ENCODE data around the gene LRRK2. TPM values are rescaled to one million over a fixed set of nuclear protein-coding genes. Genes with fewer than 3 reads are reported as not detected.

Gene LRRK2
- total and polyA plus RNA-seq, 2 donors from 2014 or later = 8.6 to 110 TPM

GRCh38 chr12:40286583-40286982 lies 61.8 kb downstream of the LRRK2 start:
- H3K27ac ChIP-seq (ENCODE audit: low read depth in 2 of 2, low read length in 2 of 2) = no peak overlapping the region
- H3K4me1 ChIP-seq (ENCODE audit: control insufficient read depth in 2 of 3, insufficient read depth in 2 of 3, low read depth in 1 of 3, low read length in 3 of 3) = no peaks in the 10 kb centered on the region
- peaks cover 0 to 3% (median 0%) of the 10 kb centered on the region in 3 donors for H3K9me3 ChIP-seq (ENCODE audit: control insufficient read depth in 2 of 3, insufficient read depth in 1 of 3, low read length in 3 of 3)
- FAIRE-seq (no peak), DNase-seq (no peak)
- H3K4me3 ChIP-seq (ENCODE audit: low read length in 3 of 3) = no peak overlapping the region
- no peak overlapping the region for H3K9ac ChIP-seq (ENCODE audit: low read length in 3 of 3)
- no peaks in the 10 kb centered on the region for H3K27me3 ChIP-seq (ENCODE audit: control insufficient read depth, insufficient read depth, low read length)
- H3K36me3 ChIP-seq (ENCODE audit: control insufficient read depth in 2 of 3, insufficient read depth in 3 of 3, low read length in 3 of 3) = peaks cover 0 to 9% (median 4%) of the 10 kb centered on the region in 3 donors
- no peak for TF ChIP-seq CTCF (IDR thresholded peaks at IDR 0.05; ENCODE audit: borderline replicate concordance, extremely low read depth, insufficient read depth)
- intact Hi-C loops (cut with DNase I) = no loop called here

- no peak for FAIRE-seq
- intact Hi-C loops (cut with DNase I) = no loop called here
Measured at GRCh38 chr12:40287369-40287975, 62.7 kb downstream of the LRRK2 start.

GRCh38 chr12:40292788-40293429 lies 68.1 kb downstream of the LRRK2 start:
- Histone ChIP-seq H3K9me3 (ENCODE audit: control insufficient read depth in 2 of 3, insufficient read depth in 1 of 3, low read length in 3 of 3) (peaks cover 0 to 3% (median 0%) of the 10 kb centered on the region in 3 donors), H3K27ac (ENCODE audit: low read depth in 2 of 2, low read length in 2 of 2) (no peak overlapping the region), H3K36me3 (ENCODE audit: control insufficient read depth in 2 of 3, insufficient read depth in 3 of 3, low read length in 3 of 3) (peaks cover 0 to 18% (median 7%) of the 10 kb centered on the region in 3 donors), H3K4me3 (ENCODE audit: low read length in 3 of 3) (no peak overlapping the region), H3K4me1 (ENCODE audit: control insufficient read depth in 2 of 3, insufficient read depth in 2 of 3, low read depth in 1 of 3, low read length in 3 of 3) (no peaks in the 10 kb centered on the region), H3K27me3 (ENCODE audit: control insufficient read depth, insufficient read depth, low read length) (no peaks in the 10 kb centered on the region), H3K9ac (ENCODE audit: low read length in 3 of 3) (no peak overlapping the region)
- FAIRE-seq = no peak
- no peak for TF ChIP-seq CTCF (IDR thresholded peaks at IDR 0.05; ENCODE audit: borderline replicate concordance, extremely low read depth, insufficient read depth)
- DNase-seq = no peak
- intact Hi-C loops (cut with DNase I) = no loop called here

More at GRCh38 chr12:40287369-40287975, 62.7 kb downstream of the LRRK2 start:
- Histone ChIP-seq H3K9ac (ENCODE audit: low read length in 3 of 3) (no peak overlapping the region), H3K4me1 (ENCODE audit: control insufficient read depth in 2 of 3, insufficient read depth in 2 of 3, low read depth in 1 of 3, low read length in 3 of 3) (no peaks in the 10 kb centered on the region), H3K4me3 (ENCODE audit: low read length in 3 of 3) (no peak overlapping the region), H3K27me3 (ENCODE audit: control insufficient read depth, insufficient read depth, low read length) (no peaks in the 10 kb centered on the region), H3K36me3 (ENCODE audit: control insufficient read depth in 2 of 3, insufficient read depth in 3 of 3, low read length in 3 of 3) (peaks cover 0 to 5% (median 4%) of the 10 kb centered on the region in 3 donors), H3K9me3 (ENCODE audit: control insufficient read depth in 2 of 3, insufficient read depth in 1 of 3, low read length in 3 of 3) (peaks cover 0 to 3% (median 0%) of the 10 kb centered on the region in 3 donors), H3K27ac (ENCODE audit: low read depth in 2 of 2, low read length in 2 of 2) (no peak overlapping the region)
- DNase-seq = no peak
- no peak for TF ChIP-seq CTCF (IDR thresholded peaks at IDR 0.05; ENCODE audit: borderline replicate concordance, extremely low read depth, insufficient read depth)
